HFF-Myc (cell line): Measurements from ENCODE around the gene EXOC4.

Source experiments
- DNase-seq: peaks from one replicate; pipeline ENCODE4 v3.0.0-alpha.2; 2011; ENCODE audit warnings: low read depth; ENCODE audit errors: extremely low read depth
- H3K4me3 ChIP-seq: replicated peaks from 2 replicates; pipeline ENCODE4 v1.5.1; 2011; ENCODE audit warnings: low read depth, mild to moderate bottlenecking, control low read depth, low read length
- TF ChIP-seq, protein P1 (sequence below): IDR thresholded peaks from 2 replicates; pipeline ENCODE4 v1.5.1; 2012; ENCODE audit warnings: mild to moderate bottlenecking, low read depth, low read length, control low read depth; ENCODE audit errors: missing control alignments

Gene EXOC4

DNA sequence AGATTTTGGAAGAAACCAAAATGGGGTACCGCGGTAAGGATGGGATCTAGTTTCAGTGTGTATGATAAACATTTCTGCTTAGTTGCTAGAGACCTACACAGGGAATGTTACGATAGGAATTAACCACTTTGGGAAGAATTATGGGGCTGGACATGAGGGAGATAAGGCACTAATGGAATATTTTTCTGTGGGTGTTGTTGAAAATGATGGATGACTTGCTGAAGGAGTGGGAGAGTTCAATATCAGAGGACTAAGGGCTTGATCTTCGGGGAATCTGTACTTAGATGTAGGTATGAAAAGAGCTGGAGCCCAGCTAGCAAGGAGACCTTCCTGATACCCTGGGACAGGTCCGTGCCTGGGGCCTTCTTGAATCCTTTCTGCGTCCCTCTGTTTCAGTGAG, 303.7 kb downstream of the EXOC4 start:
- no peak for DNase-seq
- no peak overlapping the region for H3K4me3 ChIP-seq
- TF ChIP-seq, protein P1, sequence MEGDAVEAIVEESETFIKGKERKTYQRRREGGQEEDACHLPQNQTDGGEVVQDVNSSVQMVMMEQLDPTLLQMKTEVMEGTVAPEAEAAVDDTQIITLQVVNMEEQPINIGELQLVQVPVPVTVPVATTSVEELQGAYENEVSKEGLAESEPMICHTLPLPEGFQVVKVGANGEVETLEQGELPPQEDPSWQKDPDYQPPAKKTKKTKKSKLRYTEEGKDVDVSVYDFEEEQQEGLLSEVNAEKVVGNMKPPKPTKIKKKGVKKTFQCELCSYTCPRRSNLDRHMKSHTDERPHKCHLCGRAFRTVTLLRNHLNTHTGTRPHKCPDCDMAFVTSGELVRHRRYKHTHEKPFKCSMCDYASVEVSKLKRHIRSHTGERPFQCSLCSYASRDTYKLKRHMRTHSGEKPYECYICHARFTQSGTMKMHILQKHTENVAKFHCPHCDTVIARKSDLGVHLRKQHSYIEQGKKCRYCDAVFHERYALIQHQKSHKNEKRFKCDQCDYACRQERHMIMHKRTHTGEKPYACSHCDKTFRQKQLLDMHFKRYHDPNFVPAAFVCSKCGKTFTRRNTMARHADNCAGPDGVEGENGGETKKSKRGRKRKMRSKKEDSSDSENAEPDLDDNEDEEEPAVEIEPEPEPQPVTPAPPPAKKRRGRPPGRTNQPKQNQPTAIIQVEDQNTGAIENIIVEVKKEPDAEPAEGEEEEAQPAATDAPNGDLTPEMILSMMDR: no peak

- DNase-seq: no peak
- TF ChIP-seq, protein P1: no peak
- H3K4me3 ChIP-seq: no peak overlapping the region
Measured at GRCh38 chr7:133560900-133561299, 308.0 kb downstream of the EXOC4 start.

- no peak for DNase-seq
- TF ChIP-seq, protein P1: no peak
Measured at GRCh38 chr7:133561396-133561795, 308.5 kb downstream of the EXOC4 start.

GRCh38 chr7:133562621-133563020, 309.7 kb downstream of the EXOC4 start:
- TF ChIP-seq, protein P1: no peak
- H3K4me3 ChIP-seq: no peak overlapping the region
- no peak for DNase-seq

More at GRCh38 chr7:133561396-133561795, 308.5 kb downstream of the EXOC4 start:
- no peak overlapping the region for H3K4me3 ChIP-seq

DNA sequence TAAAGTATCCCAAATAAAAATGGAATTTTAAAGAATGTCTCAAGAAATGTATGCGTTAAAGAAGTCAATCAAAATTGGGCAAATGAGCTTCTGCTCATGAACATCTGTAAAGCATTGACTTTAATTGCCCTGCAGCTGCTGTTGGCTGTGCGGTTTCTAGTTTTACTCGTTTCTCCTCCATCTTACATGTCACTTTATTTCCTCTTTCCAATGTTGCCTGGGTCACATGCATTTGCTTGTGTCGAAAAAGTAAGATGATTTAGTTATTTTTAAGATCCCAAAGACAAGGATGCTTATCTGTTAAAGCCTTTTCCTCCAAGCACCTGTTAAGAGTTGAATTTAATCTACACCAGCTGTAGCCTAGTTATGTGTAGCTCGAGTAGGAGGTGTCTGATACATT, 310.4 kb downstream of the EXOC4 start:
- TF ChIP-seq, protein P1: no peak
- no peak overlapping the region for H3K4me3 ChIP-seq
- DNase-seq: no peak

GRCh38 chr7:133564484-133564883, 311.6 kb downstream of the EXOC4 start:
- TF ChIP-seq, protein P1: no peak
- H3K4me3 ChIP-seq: no peak overlapping the region

GRCh38 chr7:133568544-133568943, 315.7 kb downstream of the EXOC4 start:
- TF ChIP-seq, protein P1: no peak
- no peak for DNase-seq
- H3K4me3 ChIP-seq: no peak overlapping the region

More at GRCh38 chr7:133564484-133564883, 311.6 kb downstream of the EXOC4 start:
- DNase-seq: no peak
